ENCODE measurements around the gene EYS. TPM values are rescaled to one million over a fixed set of nuclear protein-coding genes. Genes with fewer than 3 reads are reported as not detected.

The EYS gene
- total and polyA plus RNA-seq, 2 of the 8 experiments (the other 6 are each of a cell fraction or from before 2014, with no cell fraction given), result 0.05 to 0.13 TPM

DNA sequence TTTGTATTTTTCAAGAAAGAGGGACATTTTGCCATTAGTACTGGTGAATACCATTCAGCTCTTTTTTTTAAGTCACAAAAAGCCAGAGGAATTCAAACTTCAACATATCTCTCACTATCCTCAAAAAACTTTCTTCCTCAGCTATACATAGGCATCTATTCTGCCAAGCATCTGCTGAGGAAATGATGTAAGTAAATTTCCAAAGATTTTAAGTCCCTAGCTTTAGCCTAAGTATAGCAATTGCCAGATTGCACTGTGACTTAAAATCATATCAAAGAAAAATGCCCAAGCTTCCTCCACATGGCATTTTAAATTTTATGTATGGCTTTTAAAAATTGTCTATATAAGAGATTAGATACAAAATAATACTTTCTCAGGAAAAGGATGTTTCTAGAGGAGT lies 237.4 kb downstream of the EYS start (continued):
- TF ChIP-seq, protein P1, sequence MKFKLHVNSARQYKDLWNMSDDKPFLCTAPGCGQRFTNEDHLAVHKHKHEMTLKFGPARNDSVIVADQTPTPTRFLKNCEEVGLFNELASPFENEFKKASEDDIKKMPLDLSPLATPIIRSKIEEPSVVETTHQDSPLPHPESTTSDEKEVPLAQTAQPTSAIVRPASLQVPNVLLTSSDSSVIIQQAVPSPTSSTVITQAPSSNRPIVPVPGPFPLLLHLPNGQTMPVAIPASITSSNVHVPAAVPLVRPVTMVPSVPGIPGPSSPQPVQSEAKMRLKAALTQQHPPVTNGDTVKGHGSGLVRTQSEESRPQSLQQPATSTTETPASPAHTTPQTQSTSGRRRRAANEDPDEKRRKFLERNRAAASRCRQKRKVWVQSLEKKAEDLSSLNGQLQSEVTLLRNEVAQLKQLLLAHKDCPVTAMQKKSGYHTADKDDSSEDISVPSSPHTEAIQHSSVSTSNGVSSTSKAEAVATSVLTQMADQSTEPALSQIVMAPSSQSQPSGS (IDR thresholded peaks at IDR 0.05; ENCODE audit: low read length), result no peak
- no peak for TF ChIP-seq KDM1A (IDR thresholded peaks at IDR 0.05; ENCODE audit: borderline replicate concordance, low read length)

Measured in H1 (cell line).